Liver (tissue), 9 donors: ENCODE results near the gene POLDIP3. TPM values are rescaled to one million over a fixed set of nuclear protein-coding genes. Genes with fewer than 3 reads are reported as not detected.

Experiments
- DNase-seq: peaks from one replicate; pipeline ENCODE4 v3.0.0-alpha.2; 2017; ENCODE audit warnings: low spot score
- H3K27ac ChIP-seq, 2 donors: one replicate each; pipeline ENCODE4 v1.7.0; 2013; ENCODE audit warnings: inconsistent platforms in 2 of 2, low read length in 2 of 2, control low read depth in 1 of 2, low read depth in 1 of 2, mild to moderate bottlenecking in 1 of 2
- H3K27me3 ChIP-seq, 4 donors: one replicate each; pipeline versions ENCODE4 v1.6.1 to v1.7.0; 2013; ENCODE audit warnings: low read length in 3 of 4, inconsistent platforms in 1 of 4, mild to moderate bottlenecking in 1 of 4, moderate library complexity in 1 of 4; ENCODE audit not compliant: control insufficient read depth in 4 of 4, insufficient read depth in 4 of 4
- H3K36me3 ChIP-seq, 4 donors: one replicate each; pipeline versions ENCODE4 v1.6.1 to v1.7.0; 2013; ENCODE audit warnings: low read length in 3 of 4, mild to moderate bottlenecking in 3 of 4, low read depth in 1 of 4, moderate library complexity in 1 of 4; ENCODE audit not compliant: control insufficient read depth in 4 of 4, insufficient read depth in 3 of 4
- H3K4me1 ChIP-seq, 4 donors: one replicate each; pipeline versions ENCODE4 v1.6.1 to v1.7.0; 2013; ENCODE audit warnings: low read length in 3 of 4, mild to moderate bottlenecking in 3 of 4, moderate library complexity in 1 of 4; ENCODE audit not compliant: control insufficient read depth in 4 of 4, insufficient read depth in 4 of 4
- H3K4me3 ChIP-seq, 3 donors: one replicate each; pipeline versions ENCODE4 v1.6.1 to v1.7.0; 2013; ENCODE audit warnings: low read length in 3 of 3, control low read depth in 1 of 3, low read depth in 1 of 3, mild to moderate bottlenecking in 1 of 3
- H3K9ac ChIP-seq, 2 donors: one replicate each; pipeline ENCODE4 v1.7.0; 2013; ENCODE audit warnings: low read length in 2 of 2, mild to moderate bottlenecking in 2 of 2, moderate library complexity in 2 of 2, control low read depth in 1 of 2, low read depth in 1 of 2
- H3K9me3 ChIP-seq, 4 donors: one replicate each; pipeline versions ENCODE4 v1.6.1 to v1.7.0; 2013; ENCODE audit warnings: low read length in 3 of 4; ENCODE audit not compliant: control insufficient read depth in 4 of 4
- CTCF ChIP-seq: fragments of 150-350 bp; IDR thresholded peaks from 2 replicates; pipeline ENCODE4 v1.5.1; 2017; ENCODE audit warnings: improper control_type of control experiment, low read depth, low read length; ENCODE audit not compliant: missing input control
- EGR1 ChIP-seq, 2 donors: IDR thresholded peaks; 2 replicates each; pipeline ENCODE4 v1.6.1; 2016 to 2018; ENCODE audit warnings: antibody characterized with exemption in 2 of 2, low read depth in 2 of 2
- FOXA1 ChIP-seq: IDR thresholded peaks from 2 replicates; pipeline ENCODE4 v1.6.1; 2016; ENCODE audit warnings: antibody characterized with exemption
- FOXA2 ChIP-seq: IDR thresholded peaks from 2 replicates; pipeline ENCODE4 v1.6.1; 2016; ENCODE audit warnings: antibody characterized with exemption
- GABPA ChIP-seq, 2 donors: IDR thresholded peaks in 1 of 2; conservative IDR thresholded peaks in 1 of 2; 2 replicates each; pipeline ENCODE4 v1.6.1; 2016; ENCODE audit warnings: antibody characterized with exemption in 2 of 2, mild to moderate bottlenecking in 1 of 2, moderate library complexity in 1 of 2
- HNF4A ChIP-seq, 2 donors: conservative IDR thresholded peaks; 2 replicates each; pipeline ENCODE4 v1.6.1; 2016; ENCODE audit warnings: antibody characterized with exemption in 2 of 2, mild to moderate bottlenecking in 2 of 2
- HNF4G ChIP-seq: IDR thresholded peaks from 2 replicates; pipeline ENCODE4 v1.6.1; 2016; ENCODE audit warnings: antibody characterized with exemption
- MAX ChIP-seq: IDR thresholded peaks from 2 replicates; pipeline ENCODE4 v1.6.1; 2016; ENCODE audit warnings: antibody characterized with exemption
- RAD21 ChIP-seq, 2 donors: IDR thresholded peaks; 2 replicates each; pipeline ENCODE4 v1.6.1; 2016; ENCODE audit warnings: antibody characterized with exemption in 2 of 2, mild to moderate bottlenecking in 2 of 2
- REST ChIP-seq: IDR thresholded peaks from 2 replicates; pipeline ENCODE4 v1.6.1; 2016; ENCODE audit warnings: antibody characterized with exemption, mild to moderate bottlenecking
- RXRA ChIP-seq, 2 donors: IDR thresholded peaks; 2 replicates each; pipeline ENCODE4 v1.6.1; 2017 to 2018; ENCODE audit warnings: antibody characterized with exemption in 2 of 2, mild to moderate bottlenecking in 1 of 2
- SP1 ChIP-seq: IDR thresholded peaks from 2 replicates; pipeline ENCODE4 v1.6.1; 2018; ENCODE audit warnings: antibody characterized with exemption, mild to moderate bottlenecking
- TAF1 ChIP-seq: conservative IDR thresholded peaks from 2 replicates; pipeline ENCODE4 v1.6.1; 2016; ENCODE audit warnings: antibody characterized with exemption, mild to moderate bottlenecking
- YY1 ChIP-seq: IDR thresholded peaks from 2 replicates; pipeline ENCODE4 v1.6.1; 2016; ENCODE audit warnings: antibody characterized with exemption, mild to moderate bottlenecking
- ZBTB33 ChIP-seq: IDR thresholded peaks from 2 replicates; pipeline ENCODE4 v1.6.1; 2016; ENCODE audit warnings: antibody characterized with exemption
- whole genome bisulfite sequencing: extraction: QIAGEN DNeasy Blood & Tissue Kit; methylation state at CpG from one replicate; pipeline ENCODE4 v1.1.7; 2013; 5-methylcytosine and 5-hydroxymethylcytosine counted together
- polyA plus RNA-seq, 2 donors: library from polyadenylated mRNA; stranded (reverse) in 1 of 2; unstranded in 1 of 2; fragments of 200-250 nt in 1 of 2; fragments of >200 nt in 1 of 2; fragmentation: Nextera tagmentation in 1 of 2; extraction: Ambion mirVana in 1 of 2; gene quantifications; one replicate each; pipeline versions ENCODE4 v1.2.1 to v1.2.3, GENCODE V29; 2013 to 2015
- total RNA-seq, 2 donors: library from RNA; depleted of rRNA; stranded (reverse); fragments of >200 nt; gene quantifications; one replicate each; pipeline ENCODE4 v1.2.3, GENCODE V29; 2014
- donor health status: healthy.
- donor health status: healthy.
- donor health status: healthy.
- donor health status: healthy.
- donor health status: healthy.

POLDIP3 gene
- total and polyA plus RNA-seq, 4 donors = 14.6 to 22.5 (median 18.0) TPM

- no peak overlapping the region for H3K9ac ChIP-seq
- no peaks in the 10 kb centered on the region for H3K27me3 ChIP-seq
- peaks cover 6 to 22% (median 15%) of the 10 kb centered on the region in 4 donors for H3K4me1 ChIP-seq
- H3K9me3 ChIP-seq = no peaks in the 10 kb centered on the region
- DNase-seq = no peak
- 77% methylated on average over 4 of the region's 4 CpGs for WGBS
- H3K4me3 ChIP-seq = no peak overlapping the region
- no peak overlapping the region for H3K27ac ChIP-seq
- TF ChIP-seq YY1 (no peak), HNF4A (conservative IDR thresholded peaks at IDR 0.05) (no peak), ZBTB33 (no peak), CTCF (no peak), MAX (no peak), FOXA2 (no peak), TAF1 (no peak), SP1 (no peak)
- H3K36me3 ChIP-seq = no peaks in the 10 kb centered on the region
Measured at GRCh38 chr22:42653999-42654398, 39.3 kb upstream of the POLDIP3 start.

- Histone ChIP-seq H3K9ac (no peak overlapping the region), H3K9me3 (no peaks in the 10 kb centered on the region), H3K4me1 (peaks cover 22 to 49% (median 38%) of the 10 kb centered on the region in 4 donors), H3K36me3 (no peaks in the 10 kb centered on the region), H3K4me3 (no peak overlapping the region), H3K27me3 (no peaks in the 10 kb centered on the region), H3K27ac (no peak overlapping the region)
- 85% methylated on average over 7 of the region's 7 CpGs for WGBS
- no peak for TF ChIP-seq REST
- no peak for TF ChIP-seq HNF4G
- no peak for TF ChIP-seq TAF1
- no peak for TF ChIP-seq CTCF
- no peak for TF ChIP-seq FOXA1
- no peak for TF ChIP-seq RXRA (IDR thresholded peaks at IDR 0.05)
- TF ChIP-seq HNF4A (conservative IDR thresholded peaks at IDR 0.05) = no peak
- TF ChIP-seq ZBTB33 = no peak
- TF ChIP-seq SP1 = no peak
- TF ChIP-seq GABPA (IDR thresholded peaks at IDR 0.05 in 1 of 2, conservative IDR thresholded peaks at IDR 0.05 in 1 of 2) = no peak
- no peak for TF ChIP-seq RAD21 (IDR thresholded peaks at IDR 0.05)
- no peak for TF ChIP-seq EGR1 (IDR thresholded peaks at IDR 0.05; ENCODE audit: low read depth in 2 of 2)
- no peak for DNase-seq
Measured at GRCh38 chr22:42651134-42651533, 36.5 kb upstream of the POLDIP3 start.
